Cardiac fibroblast (primary cell): ENCODE results near the gene OPCML.

Experiments used
- DNase-seq, 2 donors: peaks; one replicate each; pipeline versions ENCODE4 v3.0.0 to v3.0.0-alpha.2; 2010; ENCODE audit warnings: low read depth in 2 of 2
- H3K4me3 ChIP-seq, 2 donors: replicated peaks in 1 of 2; 1 replicate in 1 of 2; 2 replicates in 1 of 2; pipeline ENCODE4 v1.5.1; 2011; ENCODE audit warnings: low read depth in 2 of 2, low read length in 2 of 2, mild to moderate bottlenecking in 2 of 2, moderate library complexity in 1 of 2
- CTCF ChIP-seq: IDR thresholded peaks from one replicate; pipeline ENCODE4 v1.5.1; 2011; ENCODE audit warnings: low read depth, mild to moderate bottlenecking, low read length, inconsistent platforms

The OPCML gene

GRCh38 chr11:133529807-133530500 lies 2.3 kb downstream of the OPCML start:
- H3K4me3 ChIP-seq = no peak overlapping the region
- no peak for TF ChIP-seq CTCF
- DNase-seq = no peak

- no peak for DNase-seq
These were observed 5.5 kb downstream of the OPCML start for GRCh38 chr11:133526790-133527189.

DNA sequence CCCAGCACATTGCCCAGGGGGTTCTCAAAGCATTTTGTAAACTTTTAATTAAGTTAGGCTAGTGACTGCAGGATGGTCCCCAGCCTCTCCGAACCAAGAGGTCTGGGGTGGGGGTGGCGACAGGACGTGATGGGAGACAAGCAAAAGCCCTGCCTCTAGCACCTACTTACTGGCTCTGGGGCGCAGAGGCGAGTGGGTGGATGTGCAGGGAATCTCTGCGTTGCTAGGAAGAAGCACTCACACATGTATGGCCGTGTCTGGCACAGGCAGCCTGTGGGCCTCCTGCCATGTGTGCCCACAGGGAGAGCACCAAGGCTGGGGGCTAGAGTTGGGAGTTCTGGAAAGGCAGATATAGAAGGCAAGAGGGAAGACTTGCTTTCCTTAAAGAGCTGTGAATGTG lies 6.3 kb downstream of the OPCML start:
- no peak overlapping the region for H3K4me3 ChIP-seq
- DNase-seq = no peak
- TF ChIP-seq CTCF = no peak

More at GRCh38 chr11:133526790-133527189, 5.5 kb downstream of the OPCML start:
- no peak overlapping the region for H3K4me3 ChIP-seq
- no peak for TF ChIP-seq CTCF

- H3K4me3 ChIP-seq = no peak overlapping the region
- no peak for DNase-seq
- TF ChIP-seq CTCF = no peak
These were observed 7.8 kb downstream of the OPCML start for GRCh38 chr11:133524488-133524887.

DNA sequence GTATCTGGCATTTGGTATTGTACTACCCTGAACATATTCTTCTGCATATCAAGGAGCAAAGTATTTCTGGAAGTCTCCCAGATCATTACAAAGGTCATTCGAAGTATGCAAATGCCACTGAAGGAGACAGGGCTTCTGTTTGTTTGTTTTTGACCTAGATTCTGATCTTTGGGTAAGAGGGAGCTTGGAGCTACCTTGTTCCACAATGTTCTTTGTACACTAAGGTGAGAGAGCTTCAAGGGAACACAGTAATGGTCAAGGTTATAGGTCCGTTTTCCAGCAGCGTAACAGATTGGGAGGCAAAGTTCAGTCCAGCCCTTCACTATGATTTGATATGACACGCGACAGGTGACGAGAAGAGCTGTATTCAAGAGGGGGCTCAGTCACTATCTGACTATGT lies 10.0 kb downstream of the OPCML start:
- no peak for TF ChIP-seq CTCF
- H3K4me3 ChIP-seq = no peak overlapping the region
- no peak for DNase-seq

DNA sequence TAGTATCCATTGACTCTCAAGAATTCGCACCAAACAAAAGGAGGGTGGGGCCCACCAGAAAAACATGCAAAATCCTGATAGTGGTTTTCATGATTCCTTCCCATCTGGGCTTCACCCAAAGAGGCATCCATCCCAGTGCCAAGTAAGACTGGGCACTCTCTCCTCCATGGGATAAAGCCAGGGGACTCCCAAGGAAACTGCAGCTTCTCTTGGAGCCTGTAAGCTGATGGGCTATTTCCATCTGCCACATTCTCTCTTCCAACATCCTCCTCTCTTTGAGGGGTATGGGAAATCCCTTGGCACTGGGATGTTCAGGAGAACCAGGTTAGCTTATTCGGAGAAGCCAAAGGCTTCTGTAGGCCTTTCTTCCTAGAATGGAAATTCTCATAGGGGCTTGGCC lies 10.8 kb downstream of the OPCML start:
- TF ChIP-seq CTCF = no peak
- H3K4me3 ChIP-seq = no peak overlapping the region
- no peak for DNase-seq

- TF ChIP-seq CTCF = no peak
- H3K4me3 ChIP-seq = no peak overlapping the region
- no peak for DNase-seq
These were observed 11.6 kb downstream of the OPCML start for GRCh38 chr11:133520707-133521106.
